ENCODE data around the gene PPP4R1.

DNA sequence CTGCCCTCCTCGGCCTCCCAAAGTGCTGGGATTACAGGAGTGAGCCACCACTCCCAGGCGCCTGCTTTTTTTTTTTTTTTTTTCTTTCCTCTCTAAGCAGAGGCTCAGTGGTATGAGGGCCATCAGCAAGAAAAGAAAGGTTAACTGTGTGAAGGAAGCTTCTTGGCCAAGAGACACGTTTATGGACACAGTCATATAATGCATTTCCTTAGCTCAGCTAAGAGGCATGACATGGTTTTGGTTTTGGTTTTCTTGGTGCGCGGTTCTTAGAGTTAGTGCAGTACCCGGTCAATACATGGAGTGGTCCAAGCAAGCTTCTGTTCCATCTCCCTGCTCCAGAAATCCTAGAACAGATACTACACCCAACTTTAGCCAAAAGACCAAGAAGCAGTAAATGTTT is 96.5 kb downstream of the PPP4R1 start:
- TF ChIP-seq, protein P1, sequence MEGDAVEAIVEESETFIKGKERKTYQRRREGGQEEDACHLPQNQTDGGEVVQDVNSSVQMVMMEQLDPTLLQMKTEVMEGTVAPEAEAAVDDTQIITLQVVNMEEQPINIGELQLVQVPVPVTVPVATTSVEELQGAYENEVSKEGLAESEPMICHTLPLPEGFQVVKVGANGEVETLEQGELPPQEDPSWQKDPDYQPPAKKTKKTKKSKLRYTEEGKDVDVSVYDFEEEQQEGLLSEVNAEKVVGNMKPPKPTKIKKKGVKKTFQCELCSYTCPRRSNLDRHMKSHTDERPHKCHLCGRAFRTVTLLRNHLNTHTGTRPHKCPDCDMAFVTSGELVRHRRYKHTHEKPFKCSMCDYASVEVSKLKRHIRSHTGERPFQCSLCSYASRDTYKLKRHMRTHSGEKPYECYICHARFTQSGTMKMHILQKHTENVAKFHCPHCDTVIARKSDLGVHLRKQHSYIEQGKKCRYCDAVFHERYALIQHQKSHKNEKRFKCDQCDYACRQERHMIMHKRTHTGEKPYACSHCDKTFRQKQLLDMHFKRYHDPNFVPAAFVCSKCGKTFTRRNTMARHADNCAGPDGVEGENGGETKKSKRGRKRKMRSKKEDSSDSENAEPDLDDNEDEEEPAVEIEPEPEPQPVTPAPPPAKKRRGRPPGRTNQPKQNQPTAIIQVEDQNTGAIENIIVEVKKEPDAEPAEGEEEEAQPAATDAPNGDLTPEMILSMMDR (IDR thresholded peaks at IDR 0.05), result no peak
- TF ChIP-seq POLR2A (IDR thresholded peaks at IDR 0.05), result no peak

Data from esophagus squamous epithelium (tissue), 4 donors.